Mesothelial cell of epicardium (in vitro differentiated cells): ENCODE measurements around the gene IRS4. TPM values are rescaled to one million over a fixed set of nuclear protein-coding genes. Genes with fewer than 3 reads are reported as not detected.

Experiments used
- DNase-seq, 2 experiments: peaks; one replicate each; pipeline ENCODE4 v3.0.0; 2021; ENCODE audit warnings: low spot score in 2 of 2; ENCODE audit not compliant: unreplicated experiment in 2 of 2
- H3K27ac Mint-ChIP-seq: 2 replicates; pipeline ENCODE4 v1.8.0; 2021; ENCODE audit warnings: mixed read lengths
- H3K27me3 Mint-ChIP-seq: 2 replicates; pipeline ENCODE4 v1.8.0; 2021; ENCODE audit warnings: low read depth, mixed read lengths
- H3K36me3 Mint-ChIP-seq: 2 replicates; pipeline ENCODE4 v1.8.0; 2021; ENCODE audit warnings: mixed read lengths
- H3K4me1 Mint-ChIP-seq: 2 replicates; pipeline ENCODE4 v1.8.0; 2021; ENCODE audit warnings: mixed read lengths
- H3K4me3 Mint-ChIP-seq: 2 replicates; pipeline ENCODE4 v1.8.0; 2021; ENCODE audit warnings: mild to moderate bottlenecking, moderate library complexity, mixed read lengths
- H3K9me3 Mint-ChIP-seq: 2 replicates; pipeline ENCODE4 v1.8.0; 2021; ENCODE audit warnings: mixed read lengths
- total RNA-seq: library from RNA; stranded (reverse); gene quantifications from 3 replicates; pipeline ENCODE4 v1.2.1, GENCODE V29; 2021
- TF ChIP-seq, protein P1 (sequence below): fragments of 200-600 bp; sonication (generic); IDR thresholded peaks from one replicate; pipeline ENCODE4 v1.5.0; 2021; ENCODE audit warnings: antibody characterized with exemption; ENCODE audit not compliant: unreplicated experiment

Gene IRS4
- total RNA-seq, 1 donor from 2014 or later, result 2.7 TPM

- no peak overlapping the region for H3K4me3 Mint-ChIP-seq
- H3K27ac Mint-ChIP-seq, result no peak overlapping the region
These were observed 9.6 kb downstream of the IRS4 start for GRCh38 chrX:108726748-108727147.

DNA sequence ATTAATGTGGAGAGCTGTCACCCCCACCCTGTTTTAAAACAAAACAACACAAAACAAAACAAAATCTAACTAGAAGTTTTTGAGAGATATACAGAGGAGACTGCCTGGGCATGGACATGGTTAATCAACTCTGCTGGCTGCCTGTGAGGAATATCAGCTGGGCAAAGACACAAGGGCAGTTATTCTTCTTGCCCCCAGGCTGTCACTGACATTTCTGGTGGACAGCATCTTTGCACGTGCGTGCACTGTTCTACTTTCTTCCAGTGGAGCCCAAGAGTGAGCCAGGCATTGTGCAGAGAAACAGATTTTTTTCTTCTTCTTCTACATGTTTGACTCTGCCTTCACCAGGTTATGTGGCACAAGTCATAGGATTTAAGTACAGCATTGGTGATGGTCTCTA, 13.8 kb downstream of the IRS4 start:
- peaks cover 50% of the 10 kb centered on the region for H3K27me3 Mint-ChIP-seq
- H3K9me3 Mint-ChIP-seq, result no peaks in the 10 kb centered on the region
- no peaks in the 10 kb centered on the region for H3K36me3 Mint-ChIP-seq
- DNase-seq, result no peak
- H3K27ac Mint-ChIP-seq, result no peak overlapping the region
- H3K4me3 Mint-ChIP-seq, result no peak overlapping the region
- H3K4me1 Mint-ChIP-seq, result no peaks in the 10 kb centered on the region
- TF ChIP-seq, protein P1, sequence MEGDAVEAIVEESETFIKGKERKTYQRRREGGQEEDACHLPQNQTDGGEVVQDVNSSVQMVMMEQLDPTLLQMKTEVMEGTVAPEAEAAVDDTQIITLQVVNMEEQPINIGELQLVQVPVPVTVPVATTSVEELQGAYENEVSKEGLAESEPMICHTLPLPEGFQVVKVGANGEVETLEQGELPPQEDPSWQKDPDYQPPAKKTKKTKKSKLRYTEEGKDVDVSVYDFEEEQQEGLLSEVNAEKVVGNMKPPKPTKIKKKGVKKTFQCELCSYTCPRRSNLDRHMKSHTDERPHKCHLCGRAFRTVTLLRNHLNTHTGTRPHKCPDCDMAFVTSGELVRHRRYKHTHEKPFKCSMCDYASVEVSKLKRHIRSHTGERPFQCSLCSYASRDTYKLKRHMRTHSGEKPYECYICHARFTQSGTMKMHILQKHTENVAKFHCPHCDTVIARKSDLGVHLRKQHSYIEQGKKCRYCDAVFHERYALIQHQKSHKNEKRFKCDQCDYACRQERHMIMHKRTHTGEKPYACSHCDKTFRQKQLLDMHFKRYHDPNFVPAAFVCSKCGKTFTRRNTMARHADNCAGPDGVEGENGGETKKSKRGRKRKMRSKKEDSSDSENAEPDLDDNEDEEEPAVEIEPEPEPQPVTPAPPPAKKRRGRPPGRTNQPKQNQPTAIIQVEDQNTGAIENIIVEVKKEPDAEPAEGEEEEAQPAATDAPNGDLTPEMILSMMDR, result no peak

More at GRCh38 chrX:108726748-108727147, 9.6 kb downstream of the IRS4 start:
- no peak for DNase-seq
- Mint-ChIP-seq H3K27me3 (peaks cover 84% of the 10 kb centered on the region), H3K9me3 (no peaks in the 10 kb centered on the region), H3K36me3 (no peaks in the 10 kb centered on the region), H3K4me1 (no peaks in the 10 kb centered on the region)
- TF ChIP-seq, protein P1, result no peak

- H3K4me3 Mint-ChIP-seq, result no peak overlapping the region
- TF ChIP-seq, protein P1, result no peak
- H3K36me3 Mint-ChIP-seq, result no peaks in the 10 kb centered on the region
- H3K27me3 Mint-ChIP-seq, result no peaks in the 10 kb centered on the region
- H3K9me3 Mint-ChIP-seq, result peaks cover 41% of the 10 kb centered on the region
- H3K4me1 Mint-ChIP-seq, result no peaks in the 10 kb centered on the region
- no peak overlapping the region for H3K27ac Mint-ChIP-seq
- DNase-seq, result no peak
These were observed 23.5 kb downstream of the IRS4 start for GRCh38 chrX:108712886-108713285.

- no peak for DNase-seq
- TF ChIP-seq, protein P1, result no peak
- Mint-ChIP-seq H3K9me3 (no peaks in the 10 kb centered on the region), H3K27ac (no peak overlapping the region), H3K27me3 (no peaks in the 10 kb centered on the region), H3K36me3 (no peaks in the 10 kb centered on the region), H3K4me1 (no peaks in the 10 kb centered on the region), H3K4me3 (no peak overlapping the region)
These were observed 31.5 kb downstream of the IRS4 start for GRCh38 chrX:108704839-108705238.

GRCh38 chrX:108702530-108702929, 33.8 kb downstream of the IRS4 start:
- Mint-ChIP-seq H3K36me3 (peaks cover 3% of the 10 kb centered on the region), H3K27ac (no peak overlapping the region), H3K4me3 (no peak overlapping the region), H3K4me1 (no peaks in the 10 kb centered on the region), H3K9me3 (no peaks in the 10 kb centered on the region), H3K27me3 (no peaks in the 10 kb centered on the region)
- no peak for DNase-seq
- TF ChIP-seq, protein P1, result no peak

DNA sequence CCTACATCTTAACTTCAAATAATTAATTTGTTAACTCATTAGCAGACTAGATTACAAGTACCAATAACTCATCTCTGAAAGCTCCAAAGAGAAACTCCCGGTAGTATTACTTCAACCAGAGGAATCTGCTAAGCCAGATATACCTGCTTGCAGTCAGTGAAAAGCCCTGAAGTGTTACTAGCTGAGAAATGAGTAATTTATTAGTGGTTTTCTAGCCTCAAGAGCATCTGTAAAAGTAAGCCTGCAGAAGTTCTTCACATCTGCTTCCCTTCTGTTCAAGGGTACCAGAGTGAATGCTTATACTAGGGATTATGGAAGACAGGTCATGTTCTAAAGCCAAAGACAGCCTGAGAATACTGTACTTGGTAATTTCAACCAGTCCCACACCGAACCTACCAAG, 34.7 kb downstream of the IRS4 start:
- H3K4me3 Mint-ChIP-seq, result no peak overlapping the region

More for the DNA sequence above, 34.7 kb downstream of the IRS4 start:
- TF ChIP-seq, protein P1, result no peak
- peaks cover 3% of the 10 kb centered on the region for H3K36me3 Mint-ChIP-seq
- H3K27ac Mint-ChIP-seq, result no peak overlapping the region
- H3K4me1 Mint-ChIP-seq, result no peaks in the 10 kb centered on the region
- H3K9me3 Mint-ChIP-seq, result no peaks in the 10 kb centered on the region
- DNase-seq, result no peak
- H3K27me3 Mint-ChIP-seq, result no peaks in the 10 kb centered on the region
